NK-92 (cell line): ENCODE data around the gene TSPAN4.

ENCODE experiments used
- DNase-seq: peaks from one replicate; lab custom pipeline; 2025; ENCODE audit not compliant: unreplicated experiment; lab: John Stamatoyannopoulos, UW

The TSPAN4 gene

DNA sequence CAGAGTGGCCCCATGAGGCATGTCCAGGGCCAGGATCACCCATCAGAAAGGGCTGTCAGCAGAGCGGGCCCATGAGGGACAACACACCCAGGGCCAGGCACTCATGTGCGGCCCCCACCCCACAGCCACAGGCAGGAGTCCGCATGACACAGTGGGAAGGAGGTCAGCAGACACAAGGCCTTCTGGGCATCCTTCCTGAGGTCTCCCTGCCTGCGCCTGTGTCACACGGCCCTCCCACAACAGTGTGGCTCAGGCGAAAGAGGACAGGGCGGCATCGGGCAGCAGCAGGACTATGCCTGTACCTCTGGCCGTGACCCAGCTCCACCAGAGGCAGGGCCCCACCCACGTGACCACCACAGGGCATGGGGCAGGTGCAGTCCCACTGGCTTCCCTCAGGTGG, 40.9 kb downstream of the TSPAN4 start:
- DNase-seq, result no peak

DNA sequence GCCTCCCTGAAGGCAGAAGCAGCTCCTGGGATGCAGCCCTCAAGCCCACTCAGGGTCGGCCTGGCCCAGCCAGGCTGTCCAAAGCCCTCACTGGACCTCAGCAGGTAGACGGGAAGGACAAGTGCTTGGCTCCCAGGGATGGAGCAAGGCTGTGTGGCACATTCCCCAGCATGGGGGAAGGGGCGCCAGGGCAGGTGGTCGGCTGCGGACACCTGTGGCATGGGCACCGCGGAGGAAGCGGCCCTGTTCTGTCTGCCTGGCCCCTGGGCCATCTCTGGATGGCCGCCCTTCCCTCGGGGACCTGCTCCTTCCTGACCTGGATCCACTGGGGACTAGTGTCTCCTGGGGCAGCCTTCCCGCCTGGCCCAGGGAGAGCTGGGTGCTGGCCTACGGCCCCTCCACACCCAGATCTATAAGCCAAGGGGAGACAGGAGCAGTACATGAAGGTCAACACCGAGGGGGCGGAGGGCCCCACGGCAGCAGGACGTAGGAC, 42.0 kb downstream of the TSPAN4 start:
- DNase-seq, result no peak

DNA sequence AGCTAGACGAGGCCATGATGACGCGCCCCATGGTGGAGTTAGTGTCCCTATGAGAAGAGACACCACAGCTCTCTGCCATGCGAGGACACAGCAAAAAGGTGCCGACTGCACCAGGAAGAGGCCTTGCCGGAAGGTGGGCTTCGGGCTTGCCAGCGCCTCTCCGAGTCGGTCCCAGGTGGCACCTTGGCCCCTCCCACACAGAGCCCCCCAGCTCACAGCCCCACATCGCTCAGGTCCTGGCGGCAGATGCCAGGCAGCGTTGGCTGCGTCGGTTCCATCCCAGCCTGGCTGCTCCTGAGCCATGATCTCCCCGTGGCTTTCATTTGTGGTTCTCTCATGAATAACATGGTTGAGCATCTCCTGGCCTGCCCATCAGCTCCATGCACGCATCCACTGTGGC, 43.9 kb downstream of the TSPAN4 start:
- no peak for DNase-seq

- no peak for DNase-seq
These were observed 44.9 kb downstream of the TSPAN4 start for GRCh38 chr11:887589-887988.

DNA sequence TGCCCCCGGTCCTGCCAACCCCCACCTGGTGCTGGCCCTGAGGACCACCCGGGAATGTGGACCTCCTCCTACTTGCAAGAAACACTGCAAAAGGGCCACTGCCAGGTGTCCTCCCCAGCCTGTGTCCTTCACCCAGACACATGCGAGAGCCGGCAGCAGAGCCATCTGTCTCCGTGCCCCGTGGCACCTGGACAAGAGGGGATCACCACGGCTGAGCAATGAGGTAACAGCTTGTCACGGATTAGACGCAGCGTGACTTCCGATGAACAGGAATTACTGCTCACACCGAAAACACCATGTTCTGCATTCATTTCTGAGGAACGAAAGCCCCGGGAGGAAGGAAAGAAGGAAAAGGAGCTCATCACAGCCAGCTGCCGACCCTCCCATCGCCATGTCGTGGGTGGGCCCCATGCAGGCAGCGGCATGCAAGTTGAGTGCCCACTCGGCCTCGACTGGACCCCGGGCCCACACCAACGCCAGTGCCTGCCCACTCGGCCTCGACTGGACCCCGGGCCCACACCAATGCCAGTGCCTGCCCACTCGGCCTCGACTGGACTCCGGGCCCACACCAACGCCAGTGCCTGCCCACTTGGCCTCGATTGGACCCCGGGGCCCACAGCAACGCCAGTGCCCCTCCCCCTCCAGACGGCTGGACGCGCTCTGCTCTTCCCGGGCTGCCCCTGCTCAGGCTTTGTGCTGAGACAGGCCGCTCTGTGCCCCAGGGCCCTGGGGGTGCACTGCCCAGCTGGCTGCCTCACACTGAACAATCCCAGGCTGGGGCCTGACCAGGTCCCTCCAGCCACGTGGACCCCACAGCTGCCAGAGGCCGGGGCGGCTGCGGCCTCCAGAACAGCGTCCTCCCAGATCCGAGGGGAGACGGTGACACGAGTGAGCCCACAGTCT, 45.9 kb downstream of the TSPAN4 start:
- DNase-seq, result no peak

GRCh38 chr11:889257-889656, 46.6 kb downstream of the TSPAN4 start:
- DNase-seq, result no peak

DNA sequence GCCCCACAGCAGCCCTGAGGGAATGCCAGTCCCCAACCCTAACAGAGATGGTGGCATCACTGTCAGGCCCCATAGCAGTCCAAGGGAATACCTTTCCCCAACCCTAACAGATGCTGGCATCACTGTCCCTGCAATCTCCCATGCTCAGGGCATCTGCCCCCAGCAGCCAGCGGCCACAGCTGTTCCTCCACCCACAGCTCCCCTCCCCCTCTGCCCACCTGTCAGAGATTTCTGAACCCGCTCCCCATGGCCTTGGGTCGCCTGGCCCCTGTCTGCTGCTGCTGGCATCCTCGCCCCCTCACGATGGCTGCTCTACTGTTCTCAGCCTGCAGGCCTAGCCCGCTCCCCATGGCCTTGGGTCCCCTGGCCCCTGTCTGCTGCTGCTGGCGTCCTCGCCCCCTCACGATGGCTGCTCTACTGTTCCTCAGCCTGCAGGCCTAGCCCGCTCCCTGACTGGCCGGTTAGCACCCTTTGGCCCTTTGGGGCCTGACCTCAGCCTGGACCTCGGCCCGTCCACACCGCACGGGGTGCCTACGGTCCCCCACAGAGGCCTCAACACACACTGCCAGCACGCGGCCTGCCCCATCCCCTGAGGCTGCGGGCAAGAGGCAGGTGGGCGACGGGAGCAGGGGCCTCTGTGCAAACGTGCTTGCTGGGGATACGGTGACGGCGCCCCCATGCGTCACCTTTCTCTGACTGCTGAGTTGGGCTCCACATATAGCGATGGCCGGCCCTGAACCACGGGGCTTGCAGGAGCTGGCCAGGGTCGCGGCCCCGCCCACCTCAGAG, 47.2 kb downstream of the TSPAN4 start:
- no peak for DNase-seq

DNA sequence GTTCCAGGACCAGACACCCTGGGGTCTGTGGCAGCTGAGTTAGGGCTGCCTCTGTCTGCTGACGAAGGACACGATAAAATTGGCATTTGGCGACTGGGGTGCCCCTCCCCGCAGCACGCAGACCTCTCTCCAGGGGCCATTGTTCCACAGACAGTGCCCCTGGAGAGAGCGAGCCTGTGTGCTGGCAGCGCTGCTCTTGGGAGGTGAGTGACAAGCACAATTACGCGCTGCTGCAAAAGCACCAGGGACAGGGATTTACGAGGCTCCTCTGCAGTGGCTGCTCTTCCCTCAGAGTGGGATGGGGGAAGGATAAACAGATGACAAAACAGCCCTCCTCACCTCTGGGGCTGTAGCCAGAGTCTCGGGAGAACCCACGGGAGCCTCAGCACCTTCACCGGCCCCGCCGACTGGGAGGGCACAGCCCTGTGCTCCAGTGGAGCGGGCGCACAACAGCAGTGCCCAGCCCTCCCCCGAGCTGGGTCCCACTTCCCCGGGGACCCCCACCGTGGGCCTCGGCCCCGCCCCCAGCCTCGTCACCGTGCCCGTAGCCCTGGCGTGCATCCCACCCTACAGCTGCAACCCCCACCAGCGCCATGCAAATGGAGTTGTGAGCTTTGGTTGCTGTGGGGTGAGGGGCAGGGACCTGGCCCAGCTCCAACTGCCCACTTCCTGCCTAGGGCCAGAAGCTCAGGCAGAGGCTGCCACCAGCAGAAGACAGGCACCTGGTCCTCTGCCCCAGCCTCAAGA, 48.3 kb downstream of the TSPAN4 start:
- no peak for DNase-seq

DNA sequence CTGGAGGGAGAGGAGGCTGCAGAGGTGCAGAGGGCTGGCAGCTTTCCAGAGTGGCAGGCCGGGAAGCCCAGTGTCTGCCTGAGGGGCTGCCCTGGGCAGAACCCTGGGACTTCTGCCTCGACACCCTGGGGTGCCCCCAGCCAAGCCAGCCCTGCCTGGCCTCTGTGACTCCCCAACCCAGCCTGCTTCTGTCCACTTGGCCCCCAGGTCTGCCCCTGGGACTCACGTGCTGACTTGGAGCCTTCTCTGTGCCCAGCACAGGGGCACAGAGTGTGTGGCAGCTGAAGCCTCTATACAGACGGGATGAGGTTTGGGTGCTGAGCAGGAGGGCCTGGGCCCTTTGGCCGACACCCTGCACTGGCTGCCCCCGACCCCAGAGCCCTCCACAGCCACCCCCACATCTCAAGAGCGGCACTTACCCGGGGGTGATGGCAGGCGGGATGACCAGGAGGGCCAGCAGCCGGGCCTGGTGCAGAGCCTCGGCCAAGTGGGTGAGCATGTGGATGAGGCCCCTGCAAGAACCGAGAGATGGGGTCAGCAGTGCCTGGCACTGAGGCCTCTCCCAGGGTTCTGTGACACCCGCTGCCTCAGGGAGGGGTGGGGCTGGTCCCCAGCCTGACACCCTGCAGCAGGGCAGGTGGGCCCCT, 50.5 kb downstream of the TSPAN4 start:
- DNase-seq, result no peak

- DNase-seq, result no peak
These were observed 52.0 kb downstream of the TSPAN4 start for GRCh38 chr11:894575-895201.

DNA sequence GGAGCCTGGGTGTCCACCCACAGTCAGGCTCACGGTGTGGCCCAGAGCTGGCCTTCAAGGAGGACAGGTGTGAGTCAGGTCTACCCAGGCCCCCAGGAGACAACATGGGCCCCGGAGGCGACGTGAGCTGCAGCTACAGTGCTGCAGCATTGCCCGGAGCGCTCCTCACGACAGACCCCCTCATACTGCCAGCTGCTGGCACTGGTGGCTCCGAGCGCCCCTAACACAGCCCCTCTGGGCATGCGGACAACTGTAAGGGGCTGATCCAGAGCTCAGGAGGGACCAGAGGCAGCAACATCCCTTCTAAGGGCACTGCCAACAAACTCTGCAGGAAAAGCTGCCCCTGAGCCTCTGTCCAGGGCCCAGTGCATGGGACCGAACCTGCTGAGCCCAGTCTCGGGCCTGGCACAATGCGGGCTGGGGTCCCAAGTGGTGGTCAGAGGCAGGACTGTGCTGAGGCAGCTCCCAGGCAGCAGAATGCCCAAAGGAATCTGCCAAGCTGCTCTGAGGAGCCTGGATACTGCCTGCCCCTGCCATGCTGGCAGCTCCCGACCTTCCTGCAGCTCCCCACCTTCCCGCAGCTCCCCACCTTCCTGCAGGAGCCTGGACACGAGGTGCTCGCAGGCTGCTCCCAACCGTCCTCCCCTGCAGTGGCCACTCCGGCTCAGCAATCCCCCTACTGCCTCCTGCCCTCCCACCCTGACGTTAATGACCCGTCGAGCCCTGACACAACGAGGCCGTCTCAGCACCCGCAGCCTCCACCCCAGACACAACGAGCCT, 52.9 kb downstream of the TSPAN4 start:
- DNase-seq, result no peak

DNA sequence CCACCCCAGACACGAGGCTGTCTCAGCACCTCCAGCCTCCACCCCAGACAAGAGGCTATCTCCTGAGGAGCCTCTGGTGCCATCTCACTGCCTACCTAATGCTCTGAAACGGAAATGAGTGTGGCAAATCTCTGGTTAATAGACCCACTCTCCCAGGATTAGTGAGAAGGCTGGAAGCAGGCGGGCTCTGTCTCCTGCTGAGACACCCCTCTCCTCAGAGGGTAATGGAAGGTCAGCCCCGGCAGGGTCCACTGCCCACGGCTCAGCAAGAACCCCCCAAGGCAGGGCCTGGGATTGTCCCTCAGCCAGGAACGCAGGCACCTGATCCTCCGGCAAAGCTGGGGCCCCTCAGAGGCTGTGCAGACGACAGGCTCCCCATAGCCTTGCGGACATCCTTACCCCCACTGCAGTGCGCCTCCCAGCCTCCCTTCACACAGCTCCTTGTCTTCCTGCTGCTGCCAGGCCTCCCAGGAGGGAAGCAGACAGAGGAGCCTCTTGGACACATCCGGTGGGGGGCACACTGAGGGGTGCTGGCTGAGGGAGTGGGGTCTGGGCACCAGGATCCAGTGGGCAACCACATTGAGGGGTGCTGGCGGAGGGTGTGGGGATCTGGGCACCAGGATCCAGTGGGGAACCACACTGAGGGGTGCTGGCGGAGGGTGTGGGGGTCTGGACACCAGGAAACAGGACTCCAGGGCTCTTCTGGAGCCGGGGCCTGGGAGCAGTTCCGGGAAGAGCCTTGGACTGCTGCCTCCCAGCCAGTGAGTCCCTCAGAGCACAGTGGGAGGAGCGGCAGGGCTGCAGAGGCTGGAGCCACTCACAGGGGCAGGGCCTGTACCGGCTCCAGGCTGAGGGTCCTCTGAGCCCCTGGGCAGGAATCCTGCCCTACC, 54.8 kb downstream of the TSPAN4 start:
- DNase-seq, result no peak

DNA sequence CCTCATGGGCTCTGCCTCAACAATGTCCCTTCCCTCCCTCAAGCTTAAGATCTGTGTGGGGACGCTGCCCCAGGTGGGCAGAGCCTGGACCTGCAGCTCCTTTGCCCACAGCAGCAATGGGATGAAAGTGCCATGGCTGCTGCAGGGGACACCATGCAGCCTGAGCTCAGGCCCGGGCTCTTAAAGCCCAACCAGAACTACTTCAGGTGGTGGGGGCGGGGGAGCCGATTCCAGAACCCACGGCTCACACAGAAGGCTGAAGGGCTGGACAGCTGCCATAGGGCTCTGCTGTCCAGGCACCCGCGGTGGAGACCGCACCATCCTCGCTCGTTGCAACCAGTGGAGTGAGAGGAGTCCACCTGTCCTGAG, 55.5 kb downstream of the TSPAN4 start:
- DNase-seq, result no peak

GRCh38 chr11:898540-899190, 56.0 kb downstream of the TSPAN4 start:
- DNase-seq, result no peak

GRCh38 chr11:899724-900123, 57.1 kb downstream of the TSPAN4 start:
- DNase-seq, result no peak

- DNase-seq, result no peak
These were observed 57.9 kb downstream of the TSPAN4 start for GRCh38 chr11:900545-900944.

DNA sequence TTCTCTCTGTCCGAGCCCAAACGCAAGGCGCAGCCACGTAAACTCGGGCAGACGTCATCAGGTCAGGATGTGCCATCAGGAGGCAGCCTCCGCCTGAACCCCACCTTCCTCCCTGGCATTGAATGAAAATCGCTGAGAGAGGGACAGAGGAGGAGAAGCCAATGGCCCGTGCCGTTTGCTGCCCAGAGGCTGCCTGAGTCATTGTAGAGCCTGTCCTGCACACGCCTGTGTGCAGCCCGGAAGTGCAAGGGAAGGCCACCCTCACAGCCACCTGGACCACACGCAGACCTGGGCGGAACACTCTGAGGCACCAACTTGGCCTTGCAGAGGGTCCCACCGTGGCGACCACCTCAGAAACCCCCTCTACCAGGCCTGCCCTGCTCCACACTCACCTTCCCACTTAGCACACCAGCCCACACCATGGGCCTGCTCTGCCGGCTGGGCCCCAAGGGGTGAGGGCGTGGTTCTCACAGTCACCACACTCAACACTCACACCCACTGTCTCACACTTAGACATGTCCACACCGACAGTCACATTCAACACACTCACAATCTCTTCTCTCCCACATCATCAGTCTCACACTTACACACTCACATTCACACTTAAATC, 58.9 kb downstream of the TSPAN4 start:
- no peak for DNase-seq

GRCh38 chr11:904380-904779, 61.7 kb downstream of the TSPAN4 start:
- no peak for DNase-seq
